GM21360 (cell line): ENCODE results near the gene SYNE1.
A peak's percentile ranks its signal among the peaks of the same experiment; 100 is the strongest.

Experiments
- ATAC-seq: cut with Tn5 transposase; IDR thresholded peaks from one replicate; pipeline ENCODE4 v1.9.1; 2021; ENCODE audit warnings: mild to moderate bottlenecking, moderate library complexity; ENCODE audit not compliant: unreplicated experiment

SYNE1 gene

GRCh38 chr6:152117156-152118133 is 519.7 kb downstream of the SYNE1 start:
- ATAC-seq = peak; percentile 86

GRCh38 chr6:152112491-152113261 is 524.5 kb downstream of the SYNE1 start:
- no peak for ATAC-seq

GRCh38 chr6:152110886-152111820 is 526.0 kb downstream of the SYNE1 start:
- no peak for ATAC-seq

- no peak for ATAC-seq
Observed at GRCh38 chr6:152107973-152108372, 529.2 kb downstream of the SYNE1 start.

- ATAC-seq = no peak
Observed at GRCh38 chr6:152100183-152100618, 537.0 kb downstream of the SYNE1 start.

- ATAC-seq = no peak
Observed at GRCh38 chr6:152099446-152100182, 537.5 kb downstream of the SYNE1 start.

- no peak for ATAC-seq
Observed at GRCh38 chr6:152098683-152099082, 538.5 kb downstream of the SYNE1 start.

- ATAC-seq = no peak
Observed at GRCh38 chr6:152096863-152097496, 540.2 kb downstream of the SYNE1 start.

GRCh38 chr6:152094992-152095592 is 542.1 kb downstream of the SYNE1 start:
- ATAC-seq = no peak

- no peak for ATAC-seq
Observed at GRCh38 chr6:152094276-152094675, 542.9 kb downstream of the SYNE1 start.

- ATAC-seq = no peak
Observed at GRCh38 chr6:152093711-152094110, 543.5 kb downstream of the SYNE1 start.

- ATAC-seq = no peak
Observed at GRCh38 chr6:152091851-152092341, 545.3 kb downstream of the SYNE1 start.

- ATAC-seq = no peak
Observed at GRCh38 chr6:152091201-152091600, 546.0 kb downstream of the SYNE1 start.

- no peak for ATAC-seq
Observed at GRCh38 chr6:152089992-152090391, 547.2 kb downstream of the SYNE1 start.

- no peak for ATAC-seq
Observed at GRCh38 chr6:152087701-152088100, 549.5 kb downstream of the SYNE1 start.

GRCh38 chr6:152087096-152087495 is 550.1 kb downstream of the SYNE1 start:
- ATAC-seq = no peak

- no peak for ATAC-seq
Observed at GRCh38 chr6:152086223-152086873, 550.8 kb downstream of the SYNE1 start.

GRCh38 chr6:152085451-152085921 is 551.7 kb downstream of the SYNE1 start:
- ATAC-seq = no peak
